ENCODE results near the gene SPDYA.

DNA sequence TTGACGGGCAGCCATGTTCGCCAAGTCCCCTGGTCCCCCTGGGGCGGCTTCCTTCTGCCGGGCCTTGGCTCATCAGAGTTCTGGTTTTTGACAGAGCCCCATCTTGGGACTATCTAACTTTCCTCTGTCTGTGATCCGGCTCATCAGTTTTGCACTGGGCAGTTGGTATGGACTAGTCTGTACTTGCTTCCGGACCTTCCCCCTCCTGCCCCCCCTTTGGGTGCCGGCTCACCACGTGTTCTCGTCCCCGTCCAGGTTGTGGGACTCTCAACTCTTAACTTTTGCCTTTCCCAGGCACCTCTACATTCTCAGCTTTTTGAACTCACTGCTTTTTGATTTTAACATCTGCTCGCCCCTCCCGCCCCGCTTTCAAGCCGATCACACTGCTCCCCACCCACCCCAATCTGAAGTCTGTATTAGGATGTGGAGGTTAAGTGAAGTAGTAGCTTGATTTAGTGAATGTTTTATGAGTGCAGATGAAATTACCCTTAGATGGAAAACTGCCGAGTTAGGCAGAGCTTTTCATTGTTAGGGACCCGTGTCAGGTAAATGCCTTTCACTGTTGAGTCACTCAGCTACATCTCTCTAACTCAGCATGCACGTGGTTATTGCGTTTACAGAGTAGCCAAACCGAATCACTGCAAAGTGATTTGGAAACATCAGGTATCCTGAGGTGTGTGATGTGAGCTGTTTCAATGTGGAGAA, 84.7 kb downstream of the SPDYA start:
- TF ChIP-seq YY1 (IDR thresholded peaks at IDR 0.05; ENCODE audit: extremely low read depth, insufficient replicate concordance, low read depth, low read length): peak; percentile 63
- TF ChIP-seq, protein P1, sequence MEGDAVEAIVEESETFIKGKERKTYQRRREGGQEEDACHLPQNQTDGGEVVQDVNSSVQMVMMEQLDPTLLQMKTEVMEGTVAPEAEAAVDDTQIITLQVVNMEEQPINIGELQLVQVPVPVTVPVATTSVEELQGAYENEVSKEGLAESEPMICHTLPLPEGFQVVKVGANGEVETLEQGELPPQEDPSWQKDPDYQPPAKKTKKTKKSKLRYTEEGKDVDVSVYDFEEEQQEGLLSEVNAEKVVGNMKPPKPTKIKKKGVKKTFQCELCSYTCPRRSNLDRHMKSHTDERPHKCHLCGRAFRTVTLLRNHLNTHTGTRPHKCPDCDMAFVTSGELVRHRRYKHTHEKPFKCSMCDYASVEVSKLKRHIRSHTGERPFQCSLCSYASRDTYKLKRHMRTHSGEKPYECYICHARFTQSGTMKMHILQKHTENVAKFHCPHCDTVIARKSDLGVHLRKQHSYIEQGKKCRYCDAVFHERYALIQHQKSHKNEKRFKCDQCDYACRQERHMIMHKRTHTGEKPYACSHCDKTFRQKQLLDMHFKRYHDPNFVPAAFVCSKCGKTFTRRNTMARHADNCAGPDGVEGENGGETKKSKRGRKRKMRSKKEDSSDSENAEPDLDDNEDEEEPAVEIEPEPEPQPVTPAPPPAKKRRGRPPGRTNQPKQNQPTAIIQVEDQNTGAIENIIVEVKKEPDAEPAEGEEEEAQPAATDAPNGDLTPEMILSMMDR (IDR thresholded peaks at IDR 0.05 in 2 of 3, conservative IDR thresholded peaks at IDR 0.05 in 1 of 3; ENCODE audit: borderline replicate concordance in 1 of 3, insufficient read depth in 1 of 3, low read depth in 2 of 3, low read length in 2 of 3): no peak
- TF ChIP-seq ATF3 (IDR thresholded peaks at IDR 0.05): no peak
- no peak for TF ChIP-seq EZH2 (IDR thresholded peaks at IDR 0.05)
- no peak for TF ChIP-seq EZH2phosphoT487 (IDR thresholded peaks at IDR 0.05; ENCODE audit: borderline replicate concordance)
- TF ChIP-seq POLR2AphosphoS5 (IDR thresholded peaks at IDR 0.05; ENCODE audit: low read depth, low read length): no peak
- TF ChIP-seq, protein P2, sequence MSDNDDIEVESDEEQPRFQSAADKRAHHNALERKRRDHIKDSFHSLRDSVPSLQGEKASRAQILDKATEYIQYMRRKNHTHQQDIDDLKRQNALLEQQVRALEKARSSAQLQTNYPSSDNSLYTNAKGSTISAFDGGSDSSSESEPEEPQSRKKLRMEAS (IDR thresholded peaks at IDR 0.05): peak; percentile 90
- no peak for TF ChIP-seq POLR2A (IDR thresholded peaks at IDR 0.05; ENCODE audit: borderline replicate concordance, extremely low read depth, insufficient read depth, insufficient read length)
- TF ChIP-seq SP1 (IDR thresholded peaks at IDR 0.05; ENCODE audit: low read depth): no peak; the same call in 1 of the 2 replicates
- TF ChIP-seq RAD21 (IDR thresholded peaks at IDR 0.05; ENCODE audit: low read depth): no peak
- TF ChIP-seq CEBPB (IDR thresholded peaks at IDR 0.05; ENCODE audit: low read depth): no peak
- TF ChIP-seq REST (IDR thresholded peaks at IDR 0.05; ENCODE audit: low read depth): no peak
- TF ChIP-seq JUND (IDR thresholded peaks at IDR 0.05): no peak
